HepG2 (cell line): Measurements from ENCODE around the gene INAFM1. TPM values are rescaled to one million over a fixed set of nuclear protein-coding genes. Genes with fewer than 3 reads are reported as not detected.
A peak's percentile ranks its signal among the peaks of the same experiment; 100 is the strongest.

Source experiments
- ATM ChIP-seq: fragments of 450-650 bp; IDR thresholded peaks from 2 replicates; pipeline ENCODE4 v1.7.1; 2017; ENCODE audit warnings: mild to moderate bottlenecking, borderline replicate concordance
- FOXA1 ChIP-seq, 2 experiments: fragments of 450-650 bp in 1 of 2; sonication (generic) in 1 of 2; formaldehyde crosslinking in 1 of 2; IDR thresholded peaks; 2 replicates each; pipeline versions ENCODE4 v1.4.0 to v1.6.1; 2016 to 2020; ENCODE audit warnings: missing genetic modification reagents in 1 of 2
- HHEX ChIP-seq: IDR thresholded peaks from 2 replicates; pipeline ENCODE4 v1.6.1; 2016; ENCODE audit warnings: control low read depth
- HNF4G ChIP-seq, 2 experiments: sonication (generic) in 1 of 2; formaldehyde crosslinking in 1 of 2; IDR thresholded peaks; 2 replicates each; pipeline versions ENCODE4 v1.4.0 to v1.6.1; 2011 to 2020; ENCODE audit warnings: borderline replicate concordance in 2 of 2, low read depth in 2 of 2, mild to moderate bottlenecking in 2 of 2, low read length in 1 of 2, missing genetic modification reagents in 1 of 2, moderate library complexity in 1 of 2
- LCORL ChIP-seq, 2 experiments: fragments of 450-650 bp in 1 of 2; sonication (generic) in 1 of 2; formaldehyde crosslinking in 1 of 2; IDR thresholded peaks; 2 replicates each; pipeline versions ENCODE4 v1.5.0 to v1.6.1; 2017 to 2020; ENCODE audit warnings: antibody characterized with exemption in 1 of 2, missing genetic modification reagents in 1 of 2
- MIXL1 ChIP-seq: IDR thresholded peaks from 2 replicates; pipeline ENCODE4 v1.6.1; 2016
- SP140L ChIP-seq: sonication (generic); formaldehyde crosslinking; IDR thresholded peaks from 2 replicates; pipeline ENCODE4 v1.4.0; 2020; ENCODE audit warnings: missing genetic modification reagents, borderline replicate concordance
- TBP ChIP-seq: sonication (generic); formaldehyde crosslinking; IDR thresholded peaks from 2 replicates; pipeline ENCODE4 v1.5.0; 2020; ENCODE audit warnings: missing genetic modification reagents
- ZBTB1 ChIP-seq: sonication (generic); formaldehyde crosslinking; IDR thresholded peaks from 2 replicates; pipeline ENCODE4 v1.4.0; 2020; ENCODE audit warnings: missing genetic modification reagents, borderline replicate concordance
- ZFYVE20 ChIP-seq: sonication (generic); formaldehyde crosslinking; IDR thresholded peaks from 2 replicates; pipeline ENCODE4 v1.8.0; 2023; ENCODE audit warnings: low read depth, mild to moderate bottlenecking, moderate library complexity, missing genetic modification reagents, borderline replicate concordance
- ZKSCAN1 ChIP-seq: fragments of 150-350 bp; IDR thresholded peaks from 2 replicates; pipeline ENCODE4 v1.6.1; 2014; ENCODE audit warnings: low read length
- ZNF235 ChIP-seq: sonication (generic); formaldehyde crosslinking; IDR thresholded peaks from 2 replicates; pipeline ENCODE4 v1.8.1; 2023; ENCODE audit warnings: mild to moderate bottlenecking, missing genetic modification reagents, borderline replicate concordance
- ZNF317 ChIP-seq: sonication (generic); formaldehyde crosslinking; IDR thresholded peaks from 2 replicates; pipeline ENCODE4 v1.5.0; 2020; ENCODE audit warnings: mild to moderate bottlenecking, missing genetic modification reagents
- ZNF382 ChIP-seq: sonication (generic); formaldehyde crosslinking; IDR thresholded peaks from 2 replicates; pipeline ENCODE4 v1.5.0; 2020; ENCODE audit warnings: missing genetic modification reagents, mild to moderate bottlenecking, borderline replicate concordance
- ZNF614 ChIP-seq: IDR thresholded peaks from 2 replicates; pipeline ENCODE4 v1.6.1; 2018; ENCODE audit warnings: missing biosample characterization, missing genetic modification reagents, inconsistent platforms, borderline replicate concordance
- polyA plus RNA-seq, 8 experiments: library from polyadenylated mRNA; depleted of rRNA in 3 of 8; stranded (reverse) in 7 of 8; unstranded in 1 of 8; fragments of >200 nt; fragmentation: Illumina TruSeq in 4 of 8; extraction: Trizol in 4 of 8; gene quantifications; 2 replicates each; pipeline versions ENCODE4 v1.2.1 to v1.2.3, GENCODE V29; 2011 to 2016; ENCODE audit warnings: low read depth in 4 of 8, missing spikeins in 1 of 8, mixed read lengths in 1 of 8; ENCODE audit not compliant: insufficient read depth in 1 of 8
- total RNA-seq, 5 experiments: library from RNA; depleted of rRNA; stranded (reverse); fragments of >200 nt; fragmentation: Illumina TruSeq; extraction: Trizol; gene quantifications; 2 replicates each; pipeline ENCODE4 v1.2.3, GENCODE V29; 2016; ENCODE audit warnings: low read depth in 1 of 5
- TF ChIP-seq, protein P1 (sequence below): sonication (generic); formaldehyde crosslinking; IDR thresholded peaks from 2 replicates; pipeline ENCODE4 v1.5.0; 2020; ENCODE audit warnings: missing genetic modification reagents, mild to moderate bottlenecking, borderline replicate concordance
- TF ChIP-seq, protein P2 (sequence below): sonication (generic); formaldehyde crosslinking; IDR thresholded peaks from 2 replicates; pipeline ENCODE4 v1.4.0; 2020; ENCODE audit warnings: mild to moderate bottlenecking, low read depth, missing genetic modification reagents
- TF ChIP-seq, protein P3 (sequence below): sonication (generic); formaldehyde crosslinking; IDR thresholded peaks from 2 replicates; pipeline ENCODE4 v1.8.1; 2023; ENCODE audit warnings: mild to moderate bottlenecking, missing genetic modification reagents

INAFM1 gene
- total and polyA plus RNA-seq, 2 of the 13 experiments (the other 11 are each of a cell fraction or from before 2014, with no cell fraction given): 0.88 to 1.9 TPM

DNA sequence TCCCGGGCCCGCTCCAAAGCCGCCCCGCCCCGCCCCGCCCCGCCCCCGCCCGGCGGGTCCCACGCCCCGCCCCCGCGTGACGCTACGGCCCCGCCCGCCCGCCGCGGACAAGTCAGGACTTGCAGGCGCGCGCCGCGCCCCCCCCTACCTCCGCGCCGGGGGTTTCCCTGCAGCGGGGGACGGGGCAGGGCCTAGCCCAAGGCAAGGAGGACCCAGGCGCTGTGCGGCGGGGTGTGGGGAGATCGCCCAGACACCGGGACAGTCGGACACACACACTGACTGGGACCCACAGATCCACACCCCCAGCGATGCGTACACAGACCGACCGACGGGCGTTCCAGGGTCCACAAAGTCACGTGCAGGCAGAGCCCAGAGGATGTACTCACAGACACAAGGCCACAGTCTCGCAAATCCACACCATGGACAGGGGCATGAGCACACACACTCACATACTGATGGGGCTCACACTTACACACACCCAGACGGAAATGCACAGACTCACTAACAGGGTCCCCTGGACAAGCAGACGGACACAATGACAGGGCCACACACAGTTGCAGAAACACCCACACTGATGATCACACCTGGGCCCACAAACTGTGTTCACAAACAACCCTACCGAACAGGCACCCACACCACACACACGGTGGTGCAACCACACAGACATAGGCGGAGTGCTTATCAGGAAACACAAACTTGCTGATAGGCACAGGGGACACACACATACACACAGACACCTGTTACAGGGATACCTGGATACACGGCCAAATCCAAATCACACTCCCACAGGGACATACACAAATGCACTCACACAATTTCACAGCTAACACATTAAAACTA, 43.2 kb upstream of the INAFM1 start (continued):
- peak; percentile 76; the same call in 1 of the 2 replicates for TF ChIP-seq ZNF317 (CRISPR knock-in tag)
- TF ChIP-seq ZBTB1 (CRISPR knock-in tag): no peak
- TF ChIP-seq LCORL (IDR thresholded peaks at IDR 0.05): no peak
- TF ChIP-seq LCORL (CRISPR knock-in tag; IDR thresholded peaks at IDR 0.05): no peak
- no peak for TF ChIP-seq ZFYVE20 (CRISPR knock-in tag)
- no peak for TF ChIP-seq FOXA1 (IDR thresholded peaks at IDR 0.05)
- TF ChIP-seq FOXA1 (CRISPR knock-in tag; IDR thresholded peaks at IDR 0.05): peak; percentile 60; the same call in 1 of the 2 replicates
- no peak for TF ChIP-seq ZNF382 (CRISPR knock-in tag)
- no peak for TF ChIP-seq ZKSCAN1
- TF ChIP-seq, protein P1, sequence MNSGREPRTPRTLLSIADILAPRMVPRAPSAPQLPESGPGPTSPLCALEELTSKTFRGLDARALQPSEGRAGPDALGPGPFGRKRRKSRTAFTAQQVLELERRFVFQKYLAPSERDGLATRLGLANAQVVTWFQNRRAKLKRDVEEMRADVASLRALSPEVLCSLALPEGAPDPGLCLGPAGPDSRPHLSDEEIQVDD (CRISPR knock-in tag): peak; percentile 91; the same call in 1 of the 2 replicates
- no peak for TF ChIP-seq TBP
- peak; percentile 30; the same call in 1 of the 2 replicates for TF ChIP-seq ZNF235 (CRISPR knock-in tag)
- peak; percentile 12; the same call in 1 of the 2 replicates for TF ChIP-seq HHEX (CRISPR knock-in tag)
- peak; percentile 33; the same call in 1 of the 2 replicates for TF ChIP-seq ZNF614
- TF ChIP-seq, protein P2, sequence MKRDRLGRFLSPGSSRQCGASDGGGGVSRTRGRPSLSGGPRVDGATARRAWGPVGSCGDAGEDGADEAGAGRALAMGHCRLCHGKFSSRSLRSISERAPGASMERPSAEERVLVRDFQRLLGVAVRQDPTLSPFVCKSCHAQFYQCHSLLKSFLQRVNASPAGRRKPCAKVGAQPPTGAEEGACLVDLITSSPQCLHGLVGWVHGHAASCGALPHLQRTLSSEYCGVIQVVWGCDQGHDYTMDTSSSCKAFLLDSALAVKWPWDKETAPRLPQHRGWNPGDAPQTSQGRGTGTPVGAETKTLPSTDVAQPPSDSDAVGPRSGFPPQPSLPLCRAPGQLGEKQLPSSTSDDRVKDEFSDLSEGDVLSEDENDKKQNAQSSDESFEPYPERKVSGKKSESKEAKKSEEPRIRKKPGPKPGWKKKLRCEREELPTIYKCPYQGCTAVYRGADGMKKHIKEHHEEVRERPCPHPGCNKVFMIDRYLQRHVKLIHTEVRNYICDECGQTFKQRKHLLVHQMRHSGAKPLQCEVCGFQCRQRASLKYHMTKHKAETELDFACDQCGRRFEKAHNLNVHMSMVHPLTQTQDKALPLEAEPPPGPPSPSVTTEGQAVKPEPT (CRISPR knock-in tag): peak; percentile 23; the same call in 1 of the 2 replicates
- TF ChIP-seq, protein P3, sequence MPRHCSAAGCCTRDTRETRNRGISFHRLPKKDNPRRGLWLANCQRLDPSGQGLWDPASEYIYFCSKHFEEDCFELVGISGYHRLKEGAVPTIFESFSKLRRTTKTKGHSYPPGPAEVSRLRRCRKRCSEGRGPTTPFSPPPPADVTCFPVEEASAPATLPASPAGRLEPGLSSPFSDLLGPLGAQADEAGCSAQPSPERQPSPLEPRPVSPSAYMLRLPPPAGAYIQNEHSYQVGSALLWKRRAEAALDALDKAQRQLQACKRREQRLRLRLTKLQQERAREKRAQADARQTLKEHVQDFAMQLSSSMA (CRISPR knock-in tag): peak; percentile 86; the same call in 1 of the 2 replicates
- 0 out of 2 replicates have a peak, but pooled peaks have one; percentile 22 for TF ChIP-seq HNF4G (IDR thresholded peaks at IDR 0.05; ENCODE audit: borderline replicate concordance, low read depth, low read length)
- no peak for TF ChIP-seq HNF4G (CRISPR knock-in tag; IDR thresholded peaks at IDR 0.05; ENCODE audit: borderline replicate concordance, low read depth)
- TF ChIP-seq SP140L (CRISPR knock-in tag): no peak
- no peak for TF ChIP-seq ATM
- no peak for TF ChIP-seq MIXL1
